Omental fat pad (tissue), 4 donors: ENCODE measurements around the gene ATF6B. TPM values are rescaled to one million over a fixed set of nuclear protein-coding genes. Genes with fewer than 3 reads are reported as not detected.
"Not testable (repeated sequence)": the region's sequence is repeated elsewhere in the genome, so short reads cannot be mapped to it uniquely, and the experiment has no call there.

ENCODE experiments used
- ATAC-seq: fragments of 150-250 bp; one replicate; pipeline ENCODE4 v1.9.1; 2016; ENCODE audit warnings: mild to moderate bottlenecking, moderate library complexity; ENCODE audit not compliant: low FRiP score
- DNase-seq: peaks from one replicate; pipeline ENCODE4 v3.0.0-alpha.2; 2019; ENCODE audit warnings: low spot score
- small RNA-seq: library from RNA; depleted of rRNA; stranded (forward); fragments of <200 nt; gene quantifications from one replicate; pipeline ENCODE3, GENCODE V24; 2016
- total RNA-seq, 4 donors: library from RNA; depleted of rRNA; stranded (reverse); fragments of >200 nt; gene quantifications; one replicate each; pipeline ENCODE4 v1.1.0, GENCODE V29; 2016
- TF ChIP-seq, protein P1 (sequence below), 3 donors: fragments of 450-650 bp; IDR thresholded peaks; one replicate each; pipeline ENCODE4 v1.5.1; 2016 to 2017; ENCODE audit warnings: antibody characterized with exemption in 3 of 3, mild to moderate bottlenecking in 3 of 3, moderate library complexity in 2 of 3

Gene ATF6B
- total RNA-seq, 4 donors from 2014 or later, result 23.2 to 44.3 (median 24.4) TPM

GRCh38 chr6:32073101-32073500 lies 54.9 kb downstream of the ATF6B start:
- TF ChIP-seq, protein P1, sequence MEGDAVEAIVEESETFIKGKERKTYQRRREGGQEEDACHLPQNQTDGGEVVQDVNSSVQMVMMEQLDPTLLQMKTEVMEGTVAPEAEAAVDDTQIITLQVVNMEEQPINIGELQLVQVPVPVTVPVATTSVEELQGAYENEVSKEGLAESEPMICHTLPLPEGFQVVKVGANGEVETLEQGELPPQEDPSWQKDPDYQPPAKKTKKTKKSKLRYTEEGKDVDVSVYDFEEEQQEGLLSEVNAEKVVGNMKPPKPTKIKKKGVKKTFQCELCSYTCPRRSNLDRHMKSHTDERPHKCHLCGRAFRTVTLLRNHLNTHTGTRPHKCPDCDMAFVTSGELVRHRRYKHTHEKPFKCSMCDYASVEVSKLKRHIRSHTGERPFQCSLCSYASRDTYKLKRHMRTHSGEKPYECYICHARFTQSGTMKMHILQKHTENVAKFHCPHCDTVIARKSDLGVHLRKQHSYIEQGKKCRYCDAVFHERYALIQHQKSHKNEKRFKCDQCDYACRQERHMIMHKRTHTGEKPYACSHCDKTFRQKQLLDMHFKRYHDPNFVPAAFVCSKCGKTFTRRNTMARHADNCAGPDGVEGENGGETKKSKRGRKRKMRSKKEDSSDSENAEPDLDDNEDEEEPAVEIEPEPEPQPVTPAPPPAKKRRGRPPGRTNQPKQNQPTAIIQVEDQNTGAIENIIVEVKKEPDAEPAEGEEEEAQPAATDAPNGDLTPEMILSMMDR (IDR thresholded peaks at IDR 0.05), result no peak
- ATAC-seq, result no peak
- DNase-seq, result no peak

GRCh38 chr6:32070814-32071543 lies 57.1 kb downstream of the ATF6B start:
- ATAC-seq, result no peak
- TF ChIP-seq, protein P1 (IDR thresholded peaks at IDR 0.05), result no peak
- DNase-seq, result no peak

DNA sequence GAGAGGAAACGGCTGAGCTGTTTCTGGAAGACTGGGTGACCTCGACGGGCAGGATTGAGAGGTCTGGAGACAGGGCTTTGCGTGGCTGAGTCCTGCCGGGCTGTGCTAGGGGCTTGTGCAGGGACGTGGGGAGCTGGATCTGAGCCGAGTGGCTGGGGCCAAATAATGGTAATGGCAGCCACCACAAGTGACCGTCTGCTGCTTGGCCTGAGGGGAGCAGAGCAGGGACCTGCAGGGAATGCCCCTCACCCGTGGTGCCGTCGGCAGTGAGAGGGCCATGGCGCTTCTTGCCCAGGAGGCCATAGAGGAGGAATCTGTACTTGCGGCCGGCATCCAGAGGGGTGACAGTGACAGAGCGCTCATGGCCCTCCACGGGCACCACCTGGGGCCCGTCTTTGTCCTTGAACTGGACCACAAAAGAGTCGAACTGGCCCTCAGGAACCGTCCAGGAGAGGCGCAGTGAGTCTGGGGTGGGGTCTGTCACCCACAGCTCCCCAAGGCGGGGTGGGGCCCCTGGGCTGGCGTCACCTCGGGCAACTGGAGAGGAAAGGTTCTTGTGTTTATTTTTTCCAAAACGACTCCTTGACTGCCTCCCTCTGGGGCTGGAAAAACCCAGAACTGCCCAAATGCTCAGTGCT lies 58.0 kb downstream of the ATF6B start:
- DNase-seq, result no peak
- no peak for ATAC-seq
- TF ChIP-seq, protein P1 (IDR thresholded peaks at IDR 0.05), result no peak

DNA sequence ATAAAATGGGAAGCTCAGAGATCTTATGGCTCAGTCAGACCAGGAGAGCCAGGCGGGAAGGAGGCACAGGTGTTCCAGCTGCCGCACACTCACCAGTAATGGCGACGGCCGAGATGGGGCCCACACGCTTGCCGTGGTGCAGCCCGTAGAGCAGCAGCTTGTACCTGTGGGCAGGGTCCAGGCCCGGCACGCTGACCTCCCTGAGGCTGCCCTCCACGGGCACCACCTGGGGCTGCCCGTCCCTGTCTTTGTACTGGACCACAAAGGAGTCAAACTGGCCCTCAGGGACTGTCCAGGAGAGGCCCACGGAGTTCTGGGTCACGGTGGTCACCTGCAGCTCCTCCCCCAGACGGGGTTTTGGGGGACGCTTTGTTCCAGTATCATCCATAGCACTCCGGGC lies 58.6 kb downstream of the ATF6B start:
- TF ChIP-seq, protein P1 (IDR thresholded peaks at IDR 0.05), result no peak
- no peak for DNase-seq
- ATAC-seq, result no peak

GRCh38 chr6:32068867-32069266 lies 59.2 kb downstream of the ATF6B start:
- DNase-seq (no peak), ATAC-seq (no peak)
- TF ChIP-seq, protein P1 (IDR thresholded peaks at IDR 0.05), result no peak

DNA sequence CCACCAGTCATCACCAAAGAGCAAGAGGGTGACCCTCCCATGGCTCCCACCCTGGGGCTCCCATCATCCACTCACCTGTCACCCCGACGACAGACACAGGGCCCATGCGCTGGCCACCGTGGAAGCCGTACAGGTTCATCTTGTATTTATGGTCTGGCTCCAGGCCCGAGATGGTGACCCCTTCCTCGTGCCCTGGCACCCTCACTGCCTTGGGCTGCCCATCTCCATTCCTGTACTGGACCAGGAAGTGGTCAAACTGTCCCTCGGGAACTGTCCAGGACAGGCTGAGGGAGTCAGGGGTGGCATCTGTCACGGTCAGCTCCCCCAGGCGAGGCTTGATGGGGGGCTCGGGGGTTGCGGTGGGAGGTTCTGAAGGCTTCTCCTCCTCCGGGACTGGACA lies 59.7 kb downstream of the ATF6B start:
- ATAC-seq, result not testable (repeated sequence)

GRCh38 chr6:32067521-32067920 lies 60.5 kb downstream of the ATF6B start:
- not testable (repeated sequence) for DNase-seq, ATAC-seq

More for the DNA sequence above, 59.7 kb downstream of the ATF6B start:
- not testable (repeated sequence) for DNase-seq

Small RNA genes within 50 kb of the gene (small RNA-seq; reads per million reads assigned to genes)
- not detected for gene RNA5SP206

Other genes with a start within 250 kb of the ATF6B start
- under 1 TPM in 3 of 4 donors, not detected in 1; 0.19 to 0.84 (median 0.38) TPM for gene SLC44A4, start 249.2 kb downstream of the ATF6B start, total RNA-seq
- 10 to 100 TPM; 17.4 to 25.9 (median 20.0) TPM for gene EHMT2, start 230.5 kb downstream of the ATF6B start, total RNA-seq
- gene ZBTB12, start 226.2 kb downstream of the ATF6B start, total RNA-seq, result 1 to 10 TPM in 3 of 4 donors, under 1 TPM in 1; 0.48 to 1.9 (median 1.4) TPM
- gene C2, start 200.5 kb downstream of the ATF6B start, total RNA-seq, result 10 to 100 TPM; 30.6 to 96.1 (median 46.0) TPM
- gene CFB, start 182.2 kb downstream of the ATF6B start, total RNA-seq, result 1,000 to 10,000 TPM in 1 of 4 donors, 100 to 1,000 TPM in 2, 10 to 100 TPM in 1; 16.7 to 1,024 (median 264) TPM
- 10 to 100 TPM; 67.0 to 94.0 (median 75.0) TPM for gene NELFE, start 169.3 kb downstream of the ATF6B start, total RNA-seq
- gene SKIC2, start 169.1 kb downstream of the ATF6B start, total RNA-seq, result 10 to 100 TPM; 31.3 to 50.8 (median 44.8) TPM
- gene DXO, start 156.1 kb downstream of the ATF6B start, total RNA-seq, result 10 to 100 TPM; 15.6 to 19.9 (median 18.4) TPM
- gene C4A, start 146.2 kb downstream of the ATF6B start, total RNA-seq, result 100 to 1,000 TPM in 3 of 4 donors, 10 to 100 TPM in 1; 16.6 to 652 (median 239) TPM
- gene C4B, start 113.5 kb downstream of the ATF6B start, total RNA-seq, result 100 to 1,000 TPM in 3 of 4 donors, 10 to 100 TPM in 1; 15.4 to 912 (median 204) TPM
- gene CYP21A2, start 89.8 kb downstream of the ATF6B start, total RNA-seq, result 1 to 10 TPM in 3 of 4 donors, under 1 TPM in 1; 0.63 to 5.7 (median 2.8) TPM
- 100 to 1,000 TPM; 129 to 311 (median 137) TPM for gene TNXB, start 18.9 kb downstream of the ATF6B start, total RNA-seq
- gene FKBPL, start 2.0 kb upstream of the ATF6B start, total RNA-seq, result 1 to 10 TPM; 2.1 to 3.9 (median 2.7) TPM
- gene PRRT1, start 23.7 kb upstream of the ATF6B start, total RNA-seq, result 1 to 10 TPM in 1 of 4 donors, under 1 TPM in 3; 0.24 to 1.0 (median 0.34) TPM
- 100 to 1,000 TPM in 1 of 4 donors, 10 to 100 TPM in 3; 21.5 to 161 (median 34.3) TPM for gene PPT2, start 25.9 kb upstream of the ATF6B start, total RNA-seq
- 10 to 100 TPM in 3 of 4 donors, 1 to 10 TPM in 1; 8.9 to 17.3 (median 13.3) TPM for gene EGFL8, start 36.3 kb upstream of the ATF6B start, total RNA-seq
- gene AGPAT1, start 47.8 kb upstream of the ATF6B start, total RNA-seq, result 10 to 100 TPM; 26.4 to 40.9 (median 35.7) TPM
- gene RNF5, start 50.2 kb upstream of the ATF6B start, total RNA-seq, result 10 to 100 TPM; 35.1 to 59.1 (median 50.6) TPM
- gene AGER, start 56.0 kb upstream of the ATF6B start, total RNA-seq, result 1 to 10 TPM in 3 of 4 donors, under 1 TPM in 1; 0.48 to 9.3 (median 1.2) TPM
- gene PBX2, start 62.0 kb upstream of the ATF6B start, total RNA-seq, result 10 to 100 TPM; 27.7 to 65.3 (median 34.6) TPM
- gene GPSM3, start 64.4 kb upstream of the ATF6B start, total RNA-seq, result 10 to 100 TPM in 3 of 4 donors, 1 to 10 TPM in 1; 9.7 to 28.3 (median 23.2) TPM
- 100 to 1,000 TPM in 1 of 4 donors, 10 to 100 TPM in 3; 15.1 to 208 (median 49.7) TPM for gene NOTCH4, start 95.8 kb upstream of the ATF6B start, total RNA-seq
- gene TSBP1, start 243.7 kb upstream of the ATF6B start, total RNA-seq, result not detected